Pulmonary artery endothelial cell (primary cell): ENCODE measurements around the gene UGT1A9. TPM values are rescaled to one million over a fixed set of nuclear protein-coding genes. Genes with fewer than 3 reads are reported as not detected.

Experiments used
- DNase-seq: peaks from one replicate; pipeline ENCODE4 v3.0.0-alpha.2; 2011; ENCODE audit warnings: low read depth, low spot score
- total RNA-seq: library from RNA; depleted of rRNA; stranded (reverse); fragments of >200 nt; gene quantifications from 2 replicates; pipeline ENCODE4 v1.2.3, GENCODE V29; 2014

UGT1A9 gene
- total RNA-seq, 1 donor from 2014 or later: not detected

DNA sequence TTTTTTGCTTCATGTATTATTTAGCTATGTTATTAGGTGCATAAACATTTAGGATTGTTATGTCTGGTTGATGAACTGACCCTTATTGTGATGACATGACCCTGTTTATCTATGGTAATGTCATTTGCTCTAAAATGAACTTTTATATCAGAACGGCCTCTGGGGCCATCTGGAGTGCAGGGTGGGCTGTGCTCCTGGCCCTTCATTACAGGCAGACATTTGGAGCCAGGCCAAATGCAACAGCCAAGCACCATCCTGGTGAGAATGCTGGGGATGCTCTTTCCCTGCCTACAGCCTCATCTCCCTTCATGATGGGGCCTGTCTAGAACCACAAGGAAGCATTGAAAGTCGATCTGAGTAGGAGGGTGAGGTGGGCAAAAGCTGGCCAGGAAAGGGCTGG, 144.6 kb downstream of the UGT1A9 start:
- no peak for DNase-seq

DNA sequence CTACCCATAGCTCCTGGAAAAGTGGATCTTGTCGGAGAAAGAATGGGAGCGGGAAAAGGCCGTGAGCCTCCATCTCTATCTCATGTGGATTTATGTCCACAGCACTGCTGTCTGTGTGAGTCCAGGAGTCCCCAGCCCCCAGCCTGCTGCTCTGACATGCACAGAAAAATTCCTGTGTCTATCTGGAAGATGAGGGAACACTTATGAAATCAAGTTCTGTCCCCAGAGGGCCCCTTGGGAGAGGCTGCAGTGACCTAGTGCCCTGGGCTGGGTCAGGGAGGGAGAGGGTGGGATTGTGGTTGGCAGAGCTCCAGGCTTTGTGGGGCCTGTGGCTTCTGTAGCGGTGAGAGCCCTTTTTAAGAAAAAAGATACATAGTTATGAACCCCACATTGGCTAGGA, 145.1 kb downstream of the UGT1A9 start:
- DNase-seq: no peak

DNA sequence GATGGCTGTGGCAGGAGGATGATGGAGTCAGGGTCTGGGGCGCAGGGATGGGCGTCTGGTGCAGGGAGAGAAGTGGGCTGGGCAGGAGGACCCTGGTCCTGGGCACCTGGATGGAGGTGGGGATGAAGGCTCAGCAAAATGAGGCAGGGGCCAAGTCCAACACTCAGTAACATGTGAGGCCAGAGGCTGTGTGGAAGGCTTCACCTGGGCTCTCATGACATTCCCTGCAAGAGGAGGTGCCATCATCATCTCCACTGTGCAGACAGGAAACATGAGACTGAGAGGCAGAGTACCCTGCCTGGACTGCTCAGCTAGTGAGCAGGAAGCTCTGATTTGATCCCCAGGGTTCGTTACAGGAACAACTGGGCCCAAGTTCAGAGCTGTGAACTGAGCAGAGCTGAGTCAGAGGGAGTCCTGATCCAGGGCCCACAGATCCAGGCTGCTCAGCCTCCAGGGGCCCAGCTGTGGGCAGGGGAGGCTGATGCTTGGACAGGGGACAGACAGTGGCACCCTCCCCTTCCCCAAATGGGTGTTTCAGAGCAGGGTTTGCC, 145.7 kb downstream of the UGT1A9 start:
- DNase-seq: no peak

DNA sequence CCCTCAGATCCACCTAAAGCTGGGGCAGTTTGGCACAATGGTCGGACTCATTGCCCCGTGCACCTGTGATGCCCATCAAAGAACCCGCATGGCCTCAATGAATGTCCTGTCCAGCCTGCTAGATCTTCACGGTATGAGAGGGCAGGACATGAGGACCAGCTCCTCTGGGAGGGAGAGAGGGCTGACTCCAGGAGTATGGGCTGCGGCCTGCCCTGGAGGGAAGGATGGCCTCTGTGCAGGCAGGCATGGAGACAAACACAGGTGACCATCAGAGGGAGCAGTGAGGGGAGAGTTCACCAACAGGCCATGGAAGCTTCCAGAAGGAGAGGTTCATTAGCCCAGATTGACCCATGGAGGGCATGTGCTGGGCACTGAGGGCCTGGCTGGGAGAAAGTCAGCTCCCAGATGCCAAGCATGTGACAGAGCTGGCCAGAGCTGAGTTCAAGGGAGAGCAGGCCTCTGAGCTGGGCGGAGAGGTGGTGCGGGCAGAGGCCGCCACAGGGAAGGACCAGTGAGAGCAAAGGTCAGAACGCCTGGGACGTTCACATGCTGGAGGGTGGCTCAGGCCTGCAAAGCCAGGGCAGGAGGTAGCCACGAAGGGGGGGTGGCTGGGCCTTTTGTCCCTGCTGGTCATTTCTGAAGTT, 146.4 kb downstream of the UGT1A9 start:
- DNase-seq: no peak

DNA sequence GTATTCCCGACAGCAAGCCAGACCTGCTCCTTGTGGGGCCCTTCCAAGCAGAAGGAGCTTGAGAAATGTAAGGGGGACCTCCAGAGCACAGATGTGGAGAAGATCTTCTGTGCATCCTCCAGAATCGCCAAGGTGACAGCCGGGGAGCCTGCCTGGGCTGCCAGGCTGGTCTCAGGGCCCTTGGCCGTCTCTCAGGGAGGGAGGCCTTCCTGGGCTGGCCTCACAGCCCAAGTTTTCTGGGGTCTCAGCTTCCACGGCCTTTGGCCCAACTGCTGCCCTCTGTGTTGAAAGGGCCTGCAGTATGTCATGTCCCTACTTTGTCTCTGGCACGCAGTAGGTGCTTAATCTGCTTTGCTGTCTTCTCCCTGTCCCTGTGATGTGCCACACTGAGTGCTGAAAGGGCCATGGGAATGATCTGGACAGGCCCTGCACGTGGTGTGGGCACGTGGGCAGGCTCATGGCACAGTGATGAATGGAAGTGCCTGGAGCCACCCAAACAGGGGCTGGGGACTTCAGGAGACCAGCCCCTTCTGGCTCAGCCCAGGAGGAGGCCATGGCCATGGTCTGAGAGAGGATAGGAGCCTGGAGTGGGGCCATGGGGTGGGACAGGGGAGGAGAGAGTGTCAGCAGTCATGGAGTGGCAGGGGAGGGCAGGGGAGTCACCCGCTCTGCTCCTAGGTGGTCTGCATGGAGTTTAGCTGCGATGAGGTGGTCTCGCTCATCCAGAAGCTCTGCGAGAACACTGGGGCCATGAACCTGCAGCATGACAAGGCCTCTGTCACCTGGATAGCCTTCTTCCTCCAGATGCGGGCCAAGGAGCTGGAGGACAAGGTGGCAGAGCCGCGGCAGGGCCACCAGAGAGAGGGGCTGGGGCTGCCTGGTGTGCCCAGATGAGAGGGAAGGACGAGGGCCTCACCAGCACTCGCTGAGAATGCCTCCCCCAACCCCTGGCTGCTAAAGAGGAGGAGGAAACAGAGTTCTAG, 147.2 kb downstream of the UGT1A9 start:
- DNase-seq: no peak

DNA sequence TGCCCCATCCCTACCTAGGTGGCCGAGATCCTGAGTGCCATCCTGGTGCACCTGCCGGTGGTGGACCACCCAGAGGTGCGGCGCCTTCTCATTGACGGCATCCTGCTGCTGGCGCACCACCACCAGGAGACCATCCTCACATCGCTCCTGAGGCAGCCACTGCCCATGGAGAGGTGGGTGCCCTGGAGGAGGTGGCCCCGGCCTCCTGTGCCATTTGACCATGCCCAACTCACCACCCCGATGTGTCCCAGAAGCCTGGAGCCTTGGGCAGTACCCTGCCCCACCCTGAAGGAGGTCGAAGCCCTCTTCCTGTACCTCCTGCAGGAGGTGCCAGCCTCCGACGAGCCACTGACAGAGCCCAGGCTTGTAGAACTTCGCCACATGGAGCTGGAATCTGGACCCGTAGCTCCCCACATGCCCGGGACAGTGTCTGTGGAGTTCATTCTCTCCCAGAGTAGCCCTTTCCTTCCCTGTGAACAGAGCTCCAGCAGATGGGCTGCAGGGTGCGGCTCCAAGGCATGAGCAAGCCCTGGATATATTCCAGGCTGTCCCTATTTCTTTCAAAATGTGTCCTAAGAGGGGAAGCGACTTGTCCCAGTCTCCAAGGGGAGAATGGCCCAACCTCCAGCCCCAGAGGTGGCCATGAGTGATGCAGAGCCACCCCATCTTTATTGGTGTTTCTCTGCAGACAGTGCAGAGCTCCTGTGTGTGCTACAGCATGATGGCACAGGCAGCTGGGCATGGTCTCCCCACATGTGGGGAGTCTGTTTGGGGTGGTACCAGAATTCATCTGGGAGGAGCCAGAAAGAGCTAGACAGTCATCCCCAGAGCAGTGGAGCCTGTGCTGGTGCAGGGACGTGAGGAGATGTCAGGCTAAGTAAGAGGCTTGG, 148.4 kb downstream of the UGT1A9 start:
- DNase-seq: no peak

DNA sequence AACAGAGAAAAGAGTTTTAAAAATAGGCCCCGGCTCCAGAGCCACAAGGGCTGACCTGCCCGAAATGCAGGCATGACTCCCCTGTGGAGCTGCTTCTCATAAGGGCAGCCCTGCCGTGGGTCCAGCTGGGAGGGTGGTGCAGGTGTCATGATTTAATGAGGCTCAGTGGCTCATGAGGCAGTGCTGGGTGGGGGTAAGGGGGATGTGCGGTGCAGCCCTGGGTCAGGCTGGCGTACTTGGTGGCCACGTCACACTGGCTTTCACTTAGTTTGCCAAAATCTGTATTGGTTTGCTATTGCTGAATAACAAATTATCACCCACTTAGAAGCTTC, 149.0 kb downstream of the UGT1A9 start:
- DNase-seq: no peak

DNA sequence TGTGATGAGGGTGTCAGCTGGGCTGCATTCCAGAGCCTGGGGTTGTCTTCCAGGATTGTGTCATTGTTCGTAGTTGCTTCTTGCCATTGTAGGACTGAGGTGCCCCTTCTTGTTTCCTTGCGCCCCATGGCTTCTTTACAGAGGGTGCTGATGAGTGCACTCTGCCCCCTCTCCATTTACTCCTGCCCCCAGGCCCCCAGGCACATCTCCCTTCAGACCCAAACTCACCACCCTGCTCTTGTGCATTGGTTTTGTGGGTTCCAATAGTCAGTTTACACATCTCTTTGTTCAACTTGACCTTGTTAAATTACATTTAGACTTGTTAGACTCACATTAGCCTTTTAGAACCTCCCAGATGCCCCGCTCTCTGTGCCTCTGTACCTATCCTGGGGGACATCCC, 149.5 kb downstream of the UGT1A9 start:
- DNase-seq: no peak

DNA sequence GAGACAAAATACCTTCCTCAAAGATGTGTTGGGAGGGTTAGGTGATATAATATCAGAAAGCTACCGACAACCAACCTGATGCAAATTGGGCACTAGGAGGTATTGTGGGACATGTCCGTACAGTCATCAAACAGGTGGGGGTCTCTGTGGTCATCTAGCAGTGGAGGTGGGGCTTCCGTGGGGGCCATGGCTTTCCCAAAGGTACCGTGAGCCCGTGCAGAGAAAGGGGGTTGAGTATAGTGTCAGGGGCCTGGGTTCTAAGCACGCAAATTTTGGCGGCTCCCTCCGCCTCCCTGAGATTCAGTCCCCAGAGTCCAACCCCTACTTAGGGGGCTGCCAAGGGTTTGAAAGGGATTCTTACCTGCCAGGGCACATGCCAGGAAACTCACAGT, 150.0 kb downstream of the UGT1A9 start:
- DNase-seq: no peak

DNA sequence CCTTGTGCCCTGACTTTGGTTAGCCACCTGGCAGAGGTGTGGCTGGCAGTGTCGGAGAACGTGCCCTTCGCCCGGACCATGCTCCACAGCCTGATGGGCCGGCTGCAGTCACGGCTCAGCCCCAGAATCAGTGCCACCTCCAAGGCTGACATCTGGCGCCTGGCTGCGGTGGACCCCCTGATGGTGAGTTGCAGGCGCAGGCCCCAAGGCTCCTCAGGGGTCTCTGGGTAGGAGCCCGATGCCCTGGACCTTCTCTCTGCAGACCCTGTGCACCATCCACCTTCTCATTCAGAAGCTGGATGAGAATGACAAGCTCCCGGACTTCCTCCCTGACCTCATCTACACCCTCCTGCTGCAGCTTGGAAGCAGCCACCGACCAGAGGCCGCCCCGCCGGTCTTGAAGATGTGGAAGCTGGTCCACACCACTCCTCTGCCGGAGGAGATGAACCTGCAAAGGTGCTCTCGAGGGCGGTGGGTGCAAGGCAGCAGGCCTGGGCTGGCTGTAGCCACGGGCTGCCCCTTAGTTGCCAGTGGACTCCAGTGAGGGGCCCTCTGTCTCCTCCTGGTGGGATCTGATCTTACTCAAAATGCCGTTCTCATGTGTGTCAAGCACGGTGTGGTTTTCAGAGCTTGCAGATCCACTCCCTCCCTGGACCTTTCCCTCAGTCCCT, 150.5 kb downstream of the UGT1A9 start:
- DNase-seq: no peak

Other genes with a start within 250 kb of the UGT1A9 start
- 21.7 and 22.5 TPM in 2 replicates for gene USP40, start 105.1 kb upstream of the UGT1A9 start, total RNA-seq
- not detected in 2 replicates for gene UGT1A8, start 54.3 kb upstream of the UGT1A9 start, total RNA-seq
- not detected in 2 replicates for gene UGT1A10, start 35.5 kb upstream of the UGT1A9 start, total RNA-seq
- gene UGT1A7, start 10.0 kb downstream of the UGT1A9 start, total RNA-seq: not detected in 2 replicates
- gene UGT1A6, start 21.0 kb downstream of the UGT1A9 start, total RNA-seq: not detected in 2 replicates
- not detected in 2 replicates for gene UGT1A5, start 41.0 kb downstream of the UGT1A9 start, total RNA-seq
- gene UGT1A4, start 46.8 kb downstream of the UGT1A9 start, total RNA-seq: not detected in 2 replicates
- gene UGT1A3, start 57.1 kb downstream of the UGT1A9 start, total RNA-seq: not detected in 2 replicates
- not detected in 2 replicates for gene UGT1A1, start 88.4 kb downstream of the UGT1A9 start, total RNA-seq
- gene MROH2A, start 106.4 kb downstream of the UGT1A9 start, total RNA-seq: not detected in 2 replicates
- gene HJURP, start 182.6 kb downstream of the UGT1A9 start, total RNA-seq: 13.1 and 30.9 TPM in 2 replicates
- gene TRPM8, start 245.5 kb downstream of the UGT1A9 start, total RNA-seq: not detected in 2 replicates